ENCODE results near the gene PODNL1.

DNA sequence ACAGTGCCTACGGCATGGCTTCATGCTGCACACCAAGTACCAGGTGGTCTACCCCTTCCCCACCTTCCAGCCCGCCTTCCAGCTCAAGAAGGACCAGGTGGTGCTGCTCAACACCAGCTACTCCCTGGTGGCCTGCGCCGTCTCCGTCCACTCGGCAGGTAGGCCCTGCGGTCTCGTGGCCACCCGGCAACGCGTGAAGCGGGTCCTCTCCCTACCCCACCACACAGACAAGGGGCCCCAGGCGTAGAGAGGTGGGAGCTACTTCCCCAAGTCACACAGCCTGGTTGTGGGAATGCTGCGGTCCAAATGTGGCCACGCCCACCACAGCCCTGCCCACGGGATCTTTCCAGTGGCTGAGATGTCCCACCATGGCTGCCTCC lies 18.1 kb upstream of the PODNL1 start:
- TF ChIP-seq, protein P1, sequence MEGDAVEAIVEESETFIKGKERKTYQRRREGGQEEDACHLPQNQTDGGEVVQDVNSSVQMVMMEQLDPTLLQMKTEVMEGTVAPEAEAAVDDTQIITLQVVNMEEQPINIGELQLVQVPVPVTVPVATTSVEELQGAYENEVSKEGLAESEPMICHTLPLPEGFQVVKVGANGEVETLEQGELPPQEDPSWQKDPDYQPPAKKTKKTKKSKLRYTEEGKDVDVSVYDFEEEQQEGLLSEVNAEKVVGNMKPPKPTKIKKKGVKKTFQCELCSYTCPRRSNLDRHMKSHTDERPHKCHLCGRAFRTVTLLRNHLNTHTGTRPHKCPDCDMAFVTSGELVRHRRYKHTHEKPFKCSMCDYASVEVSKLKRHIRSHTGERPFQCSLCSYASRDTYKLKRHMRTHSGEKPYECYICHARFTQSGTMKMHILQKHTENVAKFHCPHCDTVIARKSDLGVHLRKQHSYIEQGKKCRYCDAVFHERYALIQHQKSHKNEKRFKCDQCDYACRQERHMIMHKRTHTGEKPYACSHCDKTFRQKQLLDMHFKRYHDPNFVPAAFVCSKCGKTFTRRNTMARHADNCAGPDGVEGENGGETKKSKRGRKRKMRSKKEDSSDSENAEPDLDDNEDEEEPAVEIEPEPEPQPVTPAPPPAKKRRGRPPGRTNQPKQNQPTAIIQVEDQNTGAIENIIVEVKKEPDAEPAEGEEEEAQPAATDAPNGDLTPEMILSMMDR (IDR thresholded peaks at IDR 0.05 in 2 of 3, conservative IDR thresholded peaks at IDR 0.05 in 1 of 3; ENCODE audit: control insufficient read depth in 2 of 3, extremely low read depth in 1 of 3, insufficient read depth in 1 of 3, low read depth in 3 of 3, low read length in 3 of 3): no peak
- TF ChIP-seq BACH1 (IDR thresholded peaks at IDR 0.05; ENCODE audit: borderline replicate concordance): no peak
- TF ChIP-seq POLR2AphosphoS5 (IDR thresholded peaks at IDR 0.05; ENCODE audit: low read length): no peak
